Suprapubic skin (tissue), 4 donors: ENCODE results near the gene UBE2O. TPM values are rescaled to one million over a fixed set of nuclear protein-coding genes. Genes with fewer than 3 reads are reported as not detected.

ENCODE experiments used
- DNase-seq, 2 donors: peaks; one replicate each; pipeline ENCODE4 v3.0.0-alpha.2; 2019; ENCODE audit warnings: low spot score in 2 of 2
- H3K27ac ChIP-seq: fragments of 200-600 bp; sonication (generic); one replicate; pipeline ENCODE4 v1.5.1; 2019
- H3K27me3 ChIP-seq: fragments of 200-600 bp; sonication (generic); one replicate; pipeline ENCODE4 v1.5.1; 2019
- H3K36me3 ChIP-seq: fragments of 200-600 bp; sonication (generic); one replicate; pipeline ENCODE4 v1.5.1; 2019
- H3K4me1 ChIP-seq: fragments of 200-600 bp; sonication (generic); one replicate; pipeline ENCODE4 v1.5.1; 2019
- H3K4me3 ChIP-seq: fragments of 200-600 bp; sonication (generic); one replicate; pipeline ENCODE4 v1.5.1; 2019; ENCODE audit warnings: mild to moderate bottlenecking
- H3K9me3 ChIP-seq: fragments of 200-600 bp; sonication (generic); one replicate; pipeline ENCODE4 v1.5.1; 2019
- CTCF ChIP-seq, 2 donors: fragments of 200-600 bp in 1 of 2; fragments of 450-650 bp in 1 of 2; sonication (generic) in 1 of 2; IDR thresholded peaks; one replicate each; pipeline ENCODE4 v1.5.1; 2016 to 2019; ENCODE audit warnings: antibody characterized with exemption in 2 of 2, mild to moderate bottlenecking in 1 of 2, moderate library complexity in 1 of 2
- EP300 ChIP-seq: sonication (generic); formaldehyde crosslinking; IDR thresholded peaks from one replicate; pipeline ENCODE4 v1.6.1; 2017; ENCODE audit warnings: antibody characterized with exemption
- POLR2A ChIP-seq, 2 donors: fragments of 450-650 bp; IDR thresholded peaks; one replicate each; pipeline ENCODE4 v1.6.1; 2017; ENCODE audit warnings: antibody characterized with exemption in 2 of 2, mild to moderate bottlenecking in 2 of 2, moderate library complexity in 2 of 2
- POLR2AphosphoS5 ChIP-seq, 3 donors: sonication (generic); formaldehyde crosslinking; IDR thresholded peaks; one replicate each; pipeline ENCODE4 v1.6.1; 2017; ENCODE audit warnings: antibody characterized with exemption in 3 of 3
- WGBS: methylation state at CpG from one replicate; pipeline ENCODE4 v1.1.5; 2018; 5-methylcytosine and 5-hydroxymethylcytosine counted together
- total RNA-seq, 4 donors: library from RNA; depleted of rRNA; stranded (reverse); fragments of >200 nt; gene quantifications; one replicate each; pipeline ENCODE4 v1.1.0, GENCODE V29; 2016

The UBE2O gene
- total RNA-seq, 4 donors from 2014 or later, result 31.3 to 42.0 (median 37.7) TPM

GRCh38 chr17:76405607-76405966 lies 47.4 kb downstream of the UBE2O start:
- Histone ChIP-seq H3K27me3 (no peaks in the 10 kb centered on the region), H3K27ac (no peak overlapping the region), H3K36me3 (peaks cover 44% of the 10 kb centered on the region), H3K9me3 (no peaks in the 10 kb centered on the region), H3K4me1 (no peaks in the 10 kb centered on the region), H3K4me3 (no peak overlapping the region)
- no peak for DNase-seq
- WGBS, result 88% methylated on average over 9 of the region's 9 CpGs
- no peak for TF ChIP-seq EP300
- TF ChIP-seq POLR2A (IDR thresholded peaks at IDR 0.05), result no peak
- no peak for TF ChIP-seq POLR2AphosphoS5 (IDR thresholded peaks at IDR 0.05)
- TF ChIP-seq CTCF (IDR thresholded peaks at IDR 0.05), result no peak

GRCh38 chr17:76404976-76405563 lies 47.9 kb downstream of the UBE2O start:
- Histone ChIP-seq H3K27ac (no peak overlapping the region), H3K27me3 (no peaks in the 10 kb centered on the region), H3K4me3 (no peak overlapping the region), H3K9me3 (no peaks in the 10 kb centered on the region), H3K4me1 (no peaks in the 10 kb centered on the region), H3K36me3 (peaks cover 49% of the 10 kb centered on the region)
- TF ChIP-seq EP300, result no peak
- no peak for TF ChIP-seq POLR2AphosphoS5 (IDR thresholded peaks at IDR 0.05)
- 84% methylated on average over 22 of the region's 25 CpGs for WGBS
- DNase-seq, result no peak

- Histone ChIP-seq H3K4me1 (no peaks in the 10 kb centered on the region), H3K36me3 (peaks cover 57% of the 10 kb centered on the region), H3K4me3 (no peak overlapping the region), H3K27me3 (no peaks in the 10 kb centered on the region), H3K27ac (no peak overlapping the region), H3K9me3 (no peaks in the 10 kb centered on the region)
- 84% methylated on average over 6 of the region's 6 CpGs for WGBS
- DNase-seq, result no peak
- TF ChIP-seq EP300 (no peak), POLR2A (IDR thresholded peaks at IDR 0.05) (no peak), CTCF (IDR thresholded peaks at IDR 0.05) (no peak), POLR2AphosphoS5 (IDR thresholded peaks at IDR 0.05) (no peak)
Measured at GRCh38 chr17:76404256-76404655, 48.7 kb downstream of the UBE2O start.

- WGBS, result 96% methylated on average over 4 of the region's 5 CpGs
- H3K4me3 ChIP-seq, result no peak overlapping the region
- no peak overlapping the region for H3K27ac ChIP-seq
- no peaks in the 10 kb centered on the region for H3K9me3 ChIP-seq
- H3K27me3 ChIP-seq, result no peaks in the 10 kb centered on the region
- H3K4me1 ChIP-seq, result peaks cover 2% of the 10 kb centered on the region
- peaks cover 71% of the 10 kb centered on the region for H3K36me3 ChIP-seq
- DNase-seq, result no peak
- TF ChIP-seq EP300, result no peak
Measured at GRCh38 chr17:76402711-76403110, 50.2 kb downstream of the UBE2O start.

- DNase-seq, result no peak
- no peaks in the 10 kb centered on the region for H3K27me3 ChIP-seq
- peaks cover 94% of the 10 kb centered on the region for H3K36me3 ChIP-seq
- no peaks in the 10 kb centered on the region for H3K9me3 ChIP-seq
- peaks cover 3% of the 10 kb centered on the region for H3K4me1 ChIP-seq
- H3K4me3 ChIP-seq, result no peak overlapping the region
- TF ChIP-seq EP300 (no peak), CTCF (IDR thresholded peaks at IDR 0.05) (no peak), POLR2AphosphoS5 (IDR thresholded peaks at IDR 0.05) (no peak), POLR2A (IDR thresholded peaks at IDR 0.05) (no peak)
- H3K27ac ChIP-seq, result no peak overlapping the region
- 87% methylated on average over 26 of the region's 33 CpGs for WGBS
Measured at GRCh38 chr17:76399175-76400172, 53.5 kb downstream of the UBE2O start.

GRCh38 chr17:76398523-76399174 lies 54.3 kb downstream of the UBE2O start:
- peaks cover 3% of the 10 kb centered on the region for H3K4me1 ChIP-seq
- H3K4me3 ChIP-seq, result no peak overlapping the region
- no peak for TF ChIP-seq EP300
- TF ChIP-seq CTCF (IDR thresholded peaks at IDR 0.05), result no peak
- no peak for TF ChIP-seq POLR2AphosphoS5 (IDR thresholded peaks at IDR 0.05)
- TF ChIP-seq POLR2A (IDR thresholded peaks at IDR 0.05), result no peak
- DNase-seq, result no peak
- 89% methylated on average over 18 of the region's 20 CpGs for WGBS
- H3K36me3 ChIP-seq, result peaks cover 97% of the 10 kb centered on the region
- H3K27me3 ChIP-seq, result no peaks in the 10 kb centered on the region
- no peak overlapping the region for H3K27ac ChIP-seq
- no peaks in the 10 kb centered on the region for H3K9me3 ChIP-seq
